ENCODE data around the gene CCNK. TPM values are rescaled to one million over a fixed set of nuclear protein-coding genes. Genes with fewer than 3 reads are reported as not detected.

Gene CCNK
- total RNA-seq, 1 experiment from 2014 or later, result 84.7 TPM

DNA sequence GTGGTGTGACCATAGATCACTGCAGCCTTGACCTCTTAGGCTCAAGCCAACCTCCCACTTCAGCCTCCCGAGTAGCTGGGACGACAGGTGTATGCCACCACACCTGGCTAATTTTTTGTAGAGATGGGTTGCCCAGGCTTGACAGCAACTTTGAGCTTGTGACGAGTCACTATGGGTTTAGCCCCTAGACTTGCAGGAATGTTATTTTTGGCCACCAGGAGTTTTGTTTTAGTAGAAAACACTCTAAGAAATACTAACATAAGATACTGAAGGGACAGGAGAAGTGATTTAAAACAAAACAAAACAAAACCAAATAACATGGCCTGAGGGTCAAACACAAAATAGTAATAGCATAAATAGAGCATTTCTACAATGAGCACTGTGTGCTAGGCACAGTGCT, 27.0 kb upstream of the CCNK start:
- ChIA-PET CTCF (interaction anchor here (1.3 kb wide), 1 partner anchor 134 kb away, joined by 4 read pairs; no protein-coding TSS in a partner anchor), POLR2A (no interaction called here)
- Mint-ChIP-seq H3K4me1 (no peaks in the 10 kb centered on the region), H3K27ac (no peak overlapping the region), H3K27me3 (ENCODE audit: low read depth) (no peaks in the 10 kb centered on the region), H3K36me3 (peaks cover 24% of the 10 kb centered on the region), H3K4me3 (no peak overlapping the region), H3K9me3 (no peaks in the 10 kb centered on the region)
- no peak for DNase-seq (ENCODE audit: low spot score)
- no peak for ATAC-seq
- TF ChIP-seq IRF1 (CRISPR knock-in tag; IDR thresholded peaks at IDR 0.05), result no peak
- TF ChIP-seq ZNF138 (CRISPR knock-in tag; conservative IDR thresholded peaks at IDR 0.05), result no peak
- no peak for TF ChIP-seq ATF3 (CRISPR knock-in tag; conservative IDR thresholded peaks at IDR 0.05)
- TF ChIP-seq ATF6 (CRISPR knock-in tag; IDR thresholded peaks at IDR 0.05), result no peak
- TF ChIP-seq GTF2I (CRISPR knock-in tag; conservative IDR thresholded peaks at IDR 0.05), result no peak
- no peak for TF ChIP-seq CDX4 (CRISPR knock-in tag; IDR thresholded peaks at IDR 0.05; ENCODE audit: borderline replicate concordance)
- TF ChIP-seq OVOL2 (CRISPR knock-in tag; IDR thresholded peaks at IDR 0.05; ENCODE audit: borderline replicate concordance), result no peak
- no peak for TF ChIP-seq TP53 (CRISPR knock-in tag; IDR thresholded peaks at IDR 0.05)
- no peak for TF ChIP-seq ELF4 (CRISPR knock-in tag; IDR thresholded peaks at IDR 0.05; ENCODE audit: low read depth)

DNA sequence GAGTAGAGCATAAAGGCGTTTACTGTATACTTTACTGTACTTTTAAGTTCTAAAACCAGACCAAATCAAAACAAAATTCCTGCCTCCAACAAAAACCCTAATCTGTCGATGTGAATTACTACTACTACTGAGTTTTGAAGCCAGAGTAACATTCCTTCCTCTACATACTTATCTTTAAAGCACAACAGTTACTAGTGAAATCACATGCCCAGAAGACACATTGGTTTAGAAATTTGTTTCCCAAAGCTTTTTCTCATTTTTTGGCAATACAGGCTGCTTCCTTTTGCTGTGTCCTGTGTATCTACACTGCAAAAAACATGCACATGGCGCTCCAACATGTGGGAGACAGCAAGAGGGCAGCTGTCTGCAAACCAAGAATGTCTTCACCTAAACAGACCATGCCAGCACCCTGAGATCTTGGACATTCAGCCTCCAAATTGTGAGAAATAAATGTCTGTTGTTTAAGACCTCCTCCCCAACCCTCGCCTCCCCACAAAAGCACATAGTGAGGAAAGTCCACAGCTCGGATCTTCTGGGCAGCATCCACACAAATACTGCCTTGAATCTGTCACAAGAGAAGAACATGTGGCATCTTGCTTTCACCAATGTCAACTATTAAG, 21.6 kb upstream of the CCNK start:
- ATAC-seq, result no peak
- no peaks in the 10 kb centered on the region for H3K27me3 Mint-ChIP-seq (ENCODE audit: low read depth)
- DNase-seq (ENCODE audit: low spot score), result no peak
- no peaks in the 10 kb centered on the region for H3K9me3 Mint-ChIP-seq
- no peak overlapping the region for H3K4me3 Mint-ChIP-seq
- POLR2A ChIA-PET, result no interaction called here
- CTCF ChIA-PET, result interaction anchor here (1.8 kb wide), 1 partner anchor 44 kb away, joined by 6 read pairs; no protein-coding TSS in a partner anchor
- no peak overlapping the region for H3K27ac Mint-ChIP-seq
- H3K36me3 Mint-ChIP-seq, result peaks cover 19% of the 10 kb centered on the region
- peaks cover 27% of the 10 kb centered on the region for H3K4me1 Mint-ChIP-seq
- TF ChIP-seq MAX (CRISPR knock-in tag; IDR thresholded peaks at IDR 0.05) (no peak), ZNF416 (CRISPR knock-in tag; IDR thresholded peaks at IDR 0.05) (no peak), CREM (CRISPR knock-in tag; IDR thresholded peaks at IDR 0.05) (no peak), OVOL2 (CRISPR knock-in tag; IDR thresholded peaks at IDR 0.05; ENCODE audit: borderline replicate concordance) (no peak), CBFB (CRISPR knock-in tag; IDR thresholded peaks at IDR 0.05; ENCODE audit: low read depth) (no peak), IRF1 (CRISPR knock-in tag; IDR thresholded peaks at IDR 0.05) (no peak), ATF1 (CRISPR knock-in tag; IDR thresholded peaks at IDR 0.05) (no peak), ZNF532 (CRISPR knock-in tag; IDR thresholded peaks at IDR 0.05; ENCODE audit: borderline replicate concordance) (no peak), ZNF396 (CRISPR knock-in tag; IDR thresholded peaks at IDR 0.05; ENCODE audit: borderline replicate concordance) (no peak), ZNF121 (CRISPR knock-in tag; IDR thresholded peaks at IDR 0.05) (no peak)
- TF ChIP-seq, protein P1, sequence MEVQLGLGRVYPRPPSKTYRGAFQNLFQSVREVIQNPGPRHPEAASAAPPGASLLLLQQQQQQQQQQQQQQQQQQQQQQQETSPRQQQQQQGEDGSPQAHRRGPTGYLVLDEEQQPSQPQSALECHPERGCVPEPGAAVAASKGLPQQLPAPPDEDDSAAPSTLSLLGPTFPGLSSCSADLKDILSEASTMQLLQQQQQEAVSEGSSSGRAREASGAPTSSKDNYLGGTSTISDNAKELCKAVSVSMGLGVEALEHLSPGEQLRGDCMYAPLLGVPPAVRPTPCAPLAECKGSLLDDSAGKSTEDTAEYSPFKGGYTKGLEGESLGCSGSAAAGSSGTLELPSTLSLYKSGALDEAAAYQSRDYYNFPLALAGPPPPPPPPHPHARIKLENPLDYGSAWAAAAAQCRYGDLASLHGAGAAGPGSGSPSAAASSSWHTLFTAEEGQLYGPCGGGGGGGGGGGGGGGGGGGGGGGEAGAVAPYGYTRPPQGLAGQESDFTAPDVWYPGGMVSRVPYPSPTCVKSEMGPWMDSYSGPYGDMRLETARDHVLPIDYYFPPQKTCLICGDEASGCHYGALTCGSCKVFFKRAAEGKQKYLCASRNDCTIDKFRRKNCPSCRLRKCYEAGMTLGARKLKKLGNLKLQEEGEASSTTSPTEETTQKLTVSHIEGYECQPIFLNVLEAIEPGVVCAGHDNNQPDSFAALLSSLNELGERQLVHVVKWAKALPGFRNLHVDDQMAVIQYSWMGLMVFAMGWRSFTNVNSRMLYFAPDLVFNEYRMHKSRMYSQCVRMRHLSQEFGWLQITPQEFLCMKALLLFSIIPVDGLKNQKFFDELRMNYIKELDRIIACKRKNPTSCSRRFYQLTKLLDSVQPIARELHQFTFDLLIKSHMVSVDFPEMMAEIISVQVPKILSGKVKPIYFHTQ (CRISPR knock-in tag; IDR thresholded peaks at IDR 0.05), result no peak
- TF ChIP-seq, protein P2, sequence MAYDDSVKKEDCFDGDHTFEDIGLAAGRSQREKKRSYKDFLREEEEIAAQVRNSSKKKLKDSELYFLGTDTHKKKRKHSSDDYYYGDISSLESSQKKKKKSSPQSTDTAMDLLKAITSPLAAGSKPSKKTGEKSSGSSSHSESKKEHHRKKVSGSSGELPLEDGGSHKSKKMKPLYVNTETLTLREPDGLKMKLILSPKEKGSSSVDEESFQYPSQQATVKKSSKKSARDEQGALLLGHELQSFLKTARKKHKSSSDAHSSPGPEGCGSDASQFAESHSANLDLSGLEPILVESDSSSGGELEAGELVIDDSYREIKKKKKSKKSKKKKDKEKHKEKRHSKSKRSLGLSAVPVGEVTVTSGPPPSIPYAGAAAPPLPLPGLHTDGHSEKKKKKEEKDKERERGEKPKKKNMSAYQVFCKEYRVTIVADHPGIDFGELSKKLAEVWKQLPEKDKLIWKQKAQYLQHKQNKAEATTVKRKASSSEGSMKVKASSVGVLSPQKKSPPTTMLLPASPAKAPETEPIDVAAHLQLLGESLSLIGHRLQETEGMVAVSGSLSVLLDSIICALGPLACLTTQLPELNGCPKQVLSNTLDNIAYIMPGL (CRISPR knock-in tag; IDR thresholded peaks at IDR 0.05), result no peak

Measured in WTC11 (cell line).